HG02610 (cell line): Measurements from ENCODE around the gene TCIRG1.

Experiments used
- ATAC-seq: cut with Tn5 transposase; IDR thresholded peaks from one replicate; pipeline ENCODE4 v1.9.1; 2021; ENCODE audit warnings: mild to moderate bottlenecking, moderate library complexity; ENCODE audit not compliant: unreplicated experiment

The TCIRG1 gene

DNA sequence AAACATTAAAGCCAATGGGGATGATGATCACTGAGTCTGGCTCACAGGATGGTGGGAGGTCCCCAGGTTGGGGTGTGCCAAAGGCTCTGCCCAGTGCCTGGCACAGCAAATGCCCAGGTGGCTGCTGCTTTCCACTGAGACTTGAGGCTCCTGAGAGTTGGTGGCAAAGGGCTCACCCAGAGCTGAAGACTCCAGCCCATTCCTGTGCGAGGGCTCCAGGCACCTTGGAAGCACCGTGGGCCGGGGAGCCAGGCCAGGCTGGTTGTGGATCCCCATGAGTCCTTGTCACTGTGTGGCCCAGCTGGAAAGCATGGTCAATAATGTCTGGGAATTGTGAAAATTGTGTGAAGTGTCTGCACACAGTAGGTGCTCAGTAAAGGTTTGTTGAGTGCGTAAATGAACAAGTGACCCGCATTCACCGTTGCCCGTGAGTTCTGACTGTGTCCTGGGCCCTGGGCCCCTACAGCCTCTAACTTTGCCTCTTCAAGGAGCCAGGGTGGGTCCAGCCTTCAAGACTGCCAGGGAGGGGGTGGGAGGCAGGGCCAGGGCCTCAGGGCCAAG lies 32.1 kb upstream of the TCIRG1 start:
- no peak for ATAC-seq

DNA sequence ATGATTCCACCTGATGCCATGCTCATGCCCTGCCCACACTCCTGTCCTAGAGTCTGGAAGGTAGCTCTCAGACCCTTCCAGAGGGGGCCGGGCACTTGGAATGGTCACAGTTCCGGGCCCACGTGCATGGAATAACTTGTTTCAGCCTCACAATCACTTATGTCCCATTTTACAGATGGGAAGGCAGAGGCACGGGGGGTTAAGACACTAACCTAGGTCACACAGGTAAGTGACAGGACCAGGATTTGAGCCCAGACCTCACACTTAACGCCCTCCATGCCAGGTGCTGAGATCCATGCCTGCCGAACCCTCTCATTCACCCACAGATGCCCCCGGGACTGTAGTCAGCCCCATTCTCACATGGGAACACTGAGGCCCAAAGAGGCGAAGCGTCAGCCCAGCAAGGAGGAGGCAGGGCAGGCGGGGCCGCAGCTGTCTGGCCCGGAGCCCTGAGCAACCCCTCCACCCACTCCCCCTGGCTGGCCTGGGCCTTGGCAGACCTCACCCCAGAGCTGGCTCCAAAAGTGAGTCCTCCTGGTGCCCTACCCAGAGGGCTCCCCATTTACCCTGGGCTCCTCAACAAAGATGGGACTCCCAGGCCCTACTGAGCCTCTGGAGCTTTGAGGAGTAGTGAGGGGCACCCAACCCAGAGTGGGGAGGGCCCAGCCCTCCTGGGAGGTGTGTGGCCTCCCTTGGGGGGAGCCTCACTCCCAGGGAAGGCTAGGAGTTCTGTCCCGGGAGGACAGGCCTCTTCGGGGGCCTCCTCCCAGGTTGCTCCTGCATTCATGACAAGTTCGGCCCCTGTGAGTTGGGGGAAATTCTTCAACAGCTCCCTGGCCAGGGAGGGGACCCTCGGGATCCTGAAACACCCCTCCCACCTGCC lies 31.1 kb upstream of the TCIRG1 start:
- no peak for ATAC-seq

DNA sequence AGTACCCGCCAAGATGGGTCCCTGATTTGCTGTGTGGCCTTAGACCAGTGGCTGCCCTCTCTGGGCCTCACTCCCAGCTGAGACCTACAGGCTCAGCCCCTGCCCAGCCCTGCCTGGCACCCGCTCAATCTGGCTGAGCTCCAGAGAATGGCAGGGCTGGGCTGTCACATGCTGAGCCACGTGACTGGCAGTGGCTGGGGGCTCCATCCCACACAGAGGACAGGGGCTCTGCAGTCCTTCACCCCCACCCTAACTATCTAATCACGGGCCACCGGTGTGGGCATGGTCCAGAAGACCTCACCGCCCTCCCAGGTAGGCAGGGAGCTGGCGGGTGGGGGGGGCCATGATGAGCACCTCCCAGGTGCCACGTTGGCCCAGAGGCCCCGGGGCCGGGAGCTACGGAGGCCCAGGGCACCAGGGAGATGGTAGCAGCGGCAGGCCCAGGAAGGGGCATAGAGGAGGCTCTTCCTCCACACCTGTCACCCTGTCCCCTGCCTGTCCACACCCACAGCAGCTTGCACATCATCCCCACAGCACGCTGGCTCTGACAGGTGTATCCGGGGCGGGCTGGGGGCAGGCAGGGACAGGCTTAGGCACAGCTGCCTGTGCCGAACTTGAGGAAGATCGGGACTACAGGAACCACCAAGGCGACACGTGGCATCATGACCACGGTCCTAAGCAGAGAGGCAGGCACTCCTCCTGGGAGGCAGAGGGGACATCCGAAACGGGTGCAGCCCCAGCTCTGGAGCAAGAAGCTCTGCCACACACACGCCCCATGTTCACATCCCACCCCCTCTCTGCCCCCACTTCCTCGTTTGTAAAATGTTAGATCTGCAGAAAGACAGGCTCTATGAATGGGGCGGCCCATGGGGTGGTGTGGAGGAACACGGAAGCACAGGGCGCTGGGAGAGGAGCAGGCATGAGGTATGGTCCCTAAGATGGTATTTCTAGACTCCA lies 30.2 kb upstream of the TCIRG1 start:
- no peak for ATAC-seq

DNA sequence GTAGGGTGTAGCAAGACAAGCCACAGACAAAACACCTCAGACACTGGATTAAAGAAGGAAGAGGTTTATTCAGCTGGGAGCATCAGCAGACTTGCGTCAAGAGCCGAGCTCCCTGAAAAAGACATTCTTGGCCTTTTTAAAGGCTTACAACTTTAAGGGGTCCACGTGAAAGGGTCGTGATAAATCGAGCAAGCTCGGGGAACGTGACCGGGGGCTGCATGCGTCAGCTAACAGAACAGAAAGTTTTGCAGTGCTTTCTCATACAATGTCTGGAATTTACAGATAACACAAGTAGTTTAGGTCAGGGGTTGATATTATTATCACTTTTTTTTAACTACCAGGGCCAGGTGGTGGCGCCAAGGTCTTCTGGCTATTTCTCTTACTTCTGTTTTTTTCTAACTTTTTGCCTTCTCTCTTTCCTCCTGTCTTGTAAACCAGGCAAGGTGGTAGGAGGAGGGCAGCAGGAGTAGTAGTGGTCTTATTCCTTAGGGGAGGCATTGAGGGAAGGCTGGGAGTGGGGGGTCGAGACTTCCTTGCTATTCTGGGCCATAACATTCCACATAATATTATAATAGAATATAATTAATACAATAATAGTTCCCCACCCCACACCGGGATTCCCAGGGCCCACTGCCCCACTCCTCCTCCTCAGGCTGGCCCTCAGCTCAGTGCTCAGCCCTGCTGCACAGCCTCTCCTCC lies 29.3 kb upstream of the TCIRG1 start:
- no peak for ATAC-seq

DNA sequence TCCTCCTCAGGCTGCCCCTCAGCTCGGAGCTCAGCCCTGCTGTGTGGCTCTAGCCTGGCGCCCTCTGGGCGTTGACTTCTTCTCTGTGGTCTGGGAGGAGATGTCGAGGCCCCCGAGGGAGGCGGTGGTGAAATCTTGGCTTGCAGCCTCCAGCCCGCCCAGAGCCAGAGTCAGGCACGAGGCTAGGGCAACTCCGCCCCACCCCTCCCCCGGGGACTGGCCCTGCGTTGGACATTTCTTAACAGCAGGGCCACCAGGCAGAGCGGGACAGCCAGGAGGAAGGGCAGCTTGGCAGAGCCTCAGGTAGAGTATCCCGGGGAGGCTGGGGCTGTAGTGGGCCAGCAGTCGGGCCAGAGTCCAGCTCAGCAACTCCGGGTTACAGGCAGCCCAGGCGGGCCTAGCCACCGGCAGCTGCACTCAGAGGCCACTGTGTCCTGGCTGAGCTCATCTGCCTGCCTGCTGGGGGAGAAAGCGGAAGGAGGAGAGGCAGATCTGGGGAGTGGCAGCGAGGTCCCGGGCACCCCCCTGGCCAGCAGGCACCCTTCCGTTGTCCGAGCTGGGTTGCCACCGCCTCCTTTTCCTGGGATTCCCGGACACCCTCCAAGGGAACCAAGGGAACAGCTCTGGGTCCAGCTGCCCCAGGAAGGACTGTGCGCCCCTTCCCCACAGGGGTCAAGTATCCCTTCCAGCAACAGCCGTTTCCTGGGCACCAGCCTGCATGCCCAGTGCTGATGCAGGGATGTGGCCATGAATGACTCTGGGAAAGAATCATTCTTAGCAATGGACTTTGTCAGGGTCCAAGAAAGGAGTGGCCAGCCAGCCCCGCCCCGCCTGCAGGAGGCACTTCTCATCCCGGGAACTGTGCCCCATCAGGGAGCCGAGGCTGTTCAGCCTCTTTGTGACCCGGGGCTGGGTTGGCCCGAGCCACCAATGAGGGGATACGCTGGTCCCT lies 28.5 kb upstream of the TCIRG1 start, which contains the start of gene ALDH3B1:
Gene ALDH3B1, plus strand, starts transcription at position 238 of the 952 bp plus-strand sequence. CDS start 4,971 bp downstream, outside the sequence.
- no peak for ATAC-seq

DNA sequence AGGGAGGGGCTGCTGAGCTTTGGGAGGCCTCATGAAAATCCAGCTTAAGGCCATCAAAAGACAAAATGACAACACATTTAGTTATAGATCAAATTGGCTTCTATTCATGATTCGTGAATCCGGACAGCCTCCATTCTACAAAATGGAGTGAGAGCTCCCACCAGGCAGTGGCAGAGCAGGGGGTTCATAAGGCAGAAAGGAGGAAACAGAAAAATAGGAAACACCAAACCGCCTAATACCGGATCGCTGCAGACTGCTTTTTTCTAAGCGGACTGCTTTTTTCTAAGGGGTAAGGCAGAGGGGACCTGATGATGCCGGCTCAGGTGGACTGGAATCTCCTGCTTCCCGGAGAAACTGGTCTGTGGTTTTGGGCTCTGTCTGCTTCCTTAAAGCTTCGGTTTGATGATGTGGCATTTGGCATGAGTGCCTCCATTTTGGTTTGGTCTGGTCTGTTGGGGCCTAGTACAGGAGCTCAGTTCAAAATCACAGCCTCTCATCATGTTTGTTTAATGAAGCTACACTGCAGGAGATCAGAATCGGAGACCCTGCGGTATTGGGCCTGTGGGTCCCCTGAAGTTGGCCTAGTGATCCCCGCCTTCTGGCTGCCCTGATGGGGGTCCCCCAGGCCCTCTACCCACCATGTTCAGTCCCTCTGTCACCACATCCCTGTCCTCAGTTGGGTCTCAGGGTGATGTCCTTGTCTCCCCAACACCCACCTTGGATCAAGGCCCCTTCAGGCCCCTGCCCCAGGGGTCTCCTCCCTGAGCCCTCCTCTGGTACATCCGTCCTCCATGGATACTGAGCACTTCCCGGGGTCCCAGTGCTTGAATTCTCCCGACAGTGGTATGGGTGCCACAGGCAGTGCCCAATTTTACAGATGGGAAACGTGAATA lies 27.5 kb upstream of the TCIRG1 start:
- no peak for ATAC-seq

DNA sequence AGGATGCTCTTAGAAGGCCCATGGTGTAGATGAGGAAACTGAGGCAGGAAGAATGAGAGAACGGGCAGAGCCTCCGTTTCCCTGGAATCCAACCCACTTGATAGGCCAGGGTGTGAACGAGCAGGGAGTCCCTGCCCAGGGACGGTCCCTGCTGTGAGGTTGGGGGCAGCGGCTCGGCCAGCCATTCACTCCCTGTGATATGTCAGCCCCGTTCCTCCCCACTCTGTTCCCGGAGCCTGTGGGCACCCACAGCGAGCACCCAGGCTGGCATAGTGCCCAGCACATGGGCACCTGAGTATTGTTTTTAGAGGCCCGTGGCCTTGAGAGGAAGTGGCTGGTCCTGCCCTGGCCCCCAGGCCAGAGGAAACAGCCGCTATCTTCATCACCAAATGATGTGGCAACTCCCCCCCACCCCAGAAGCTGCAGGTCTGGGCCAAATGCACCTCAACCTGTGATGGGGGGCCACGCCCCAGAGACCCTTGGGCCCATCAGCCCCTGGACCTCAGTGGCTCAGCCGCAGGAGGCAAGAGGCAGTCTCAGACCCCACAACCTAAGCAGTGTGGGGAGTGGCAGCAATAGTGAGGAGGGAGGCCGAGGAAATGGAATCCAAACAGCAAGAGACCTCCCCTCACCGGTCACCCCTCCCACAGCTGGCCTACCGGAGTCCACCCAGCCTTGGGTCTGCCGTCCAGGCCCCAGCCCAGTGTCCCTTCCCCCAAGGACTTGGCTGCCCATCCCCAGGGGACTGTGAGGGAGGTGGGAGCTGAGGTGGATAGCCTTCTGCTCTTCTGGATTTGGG lies 26.6 kb upstream of the TCIRG1 start:
- ATAC-seq, result no peak

DNA sequence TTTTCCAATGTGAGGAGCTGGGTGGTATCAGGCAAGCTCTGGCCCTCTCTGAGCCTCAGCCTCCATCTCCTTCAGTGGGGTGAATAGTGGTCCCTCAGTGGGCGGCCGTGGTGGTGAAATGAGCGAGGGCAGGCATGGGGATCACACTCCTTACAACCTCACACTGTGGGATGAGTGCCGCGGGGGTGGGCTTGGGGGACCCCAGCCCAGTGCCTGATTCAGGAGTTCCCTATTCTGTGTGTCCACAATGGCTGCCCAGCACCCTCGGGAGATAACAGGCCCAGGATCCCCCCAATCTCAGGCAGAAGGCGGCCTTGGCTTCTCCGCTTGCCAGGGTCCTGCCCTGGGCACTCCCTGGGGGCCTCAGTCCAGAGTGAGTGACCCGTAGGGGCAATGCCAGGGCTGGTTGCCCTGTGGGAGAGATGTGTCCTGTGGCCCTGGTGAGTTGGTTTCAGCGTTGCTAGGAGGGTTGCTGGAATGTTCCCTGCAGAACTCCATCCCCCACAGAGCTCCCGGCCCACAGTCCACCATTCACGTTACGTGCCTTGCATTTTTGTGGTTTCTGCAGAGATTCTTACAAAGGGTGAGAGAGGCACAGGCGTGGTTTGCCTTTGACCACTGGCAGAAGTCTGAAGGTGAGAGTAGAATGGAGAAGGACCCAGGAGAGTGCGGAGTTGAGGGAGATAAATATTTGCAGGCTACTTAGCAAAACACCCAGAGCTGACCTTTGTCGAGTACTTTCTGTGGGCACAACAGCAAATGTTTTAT lies 25.8 kb upstream of the TCIRG1 start:
- ATAC-seq, result no peak

DNA sequence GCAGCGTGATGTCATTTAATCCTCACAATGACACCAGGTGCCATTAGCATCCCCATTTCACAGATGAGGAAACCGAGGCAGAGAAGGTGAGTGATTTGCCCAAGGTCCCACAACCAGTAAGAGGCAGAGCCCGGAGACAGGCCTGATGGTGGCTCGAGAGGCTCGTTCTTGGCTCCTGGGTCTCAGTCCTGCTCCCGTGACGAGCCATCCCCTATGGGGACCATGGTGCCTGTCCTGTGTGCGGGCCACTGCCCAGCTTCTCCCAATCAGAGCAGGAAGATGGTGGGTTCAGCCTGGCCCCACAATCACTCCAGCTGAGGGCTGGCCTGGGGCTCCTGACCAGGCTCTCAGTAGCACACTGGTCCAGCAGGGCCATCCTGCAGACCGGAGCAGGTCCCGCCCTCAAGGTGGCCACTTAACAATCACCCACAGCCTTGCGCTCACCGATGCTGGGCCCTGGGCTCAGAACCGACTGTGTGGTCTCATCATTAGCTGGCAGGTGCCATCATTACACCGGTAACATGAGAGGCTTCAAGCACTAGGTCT lies 25.1 kb upstream of the TCIRG1 start:
- no peak for ATAC-seq

DNA sequence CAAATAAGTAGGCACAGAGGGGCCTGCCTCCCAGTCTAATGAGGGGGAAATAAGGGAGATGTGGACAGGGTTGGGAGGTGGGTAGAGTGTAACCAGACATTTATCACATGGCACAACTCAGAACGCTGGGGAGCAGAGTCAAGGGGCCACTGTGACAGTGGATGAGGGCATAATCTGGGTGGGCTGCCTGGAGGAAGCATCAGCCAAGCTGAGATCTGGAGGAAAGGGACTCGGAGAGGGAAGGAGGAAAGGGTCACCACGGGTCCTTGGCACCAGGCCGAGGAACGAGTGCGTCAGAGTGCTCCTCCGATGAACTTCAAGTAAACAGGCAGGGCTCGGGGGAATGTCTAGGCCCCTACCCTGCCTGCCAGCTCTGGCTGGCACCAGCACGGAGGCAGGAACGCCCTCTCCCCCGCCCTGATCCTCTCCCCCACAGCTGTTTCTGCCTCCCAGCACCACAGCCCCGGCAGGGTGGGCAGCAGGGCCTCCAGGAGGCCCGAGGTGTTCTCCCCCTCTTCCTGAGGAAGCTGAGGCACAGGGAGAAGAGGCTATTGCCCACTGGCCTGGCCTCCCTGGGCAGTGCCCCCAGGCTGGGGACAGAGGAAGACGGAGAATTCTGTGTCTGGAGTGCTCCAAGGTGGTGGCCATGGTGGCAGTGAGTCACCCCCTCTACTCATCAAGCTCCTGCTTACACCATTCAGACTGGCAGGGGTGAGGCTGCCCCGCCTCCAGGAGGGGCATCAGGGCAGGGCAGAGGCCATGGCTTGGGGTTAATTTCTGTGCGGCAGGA lies 24.5 kb upstream of the TCIRG1 start:
- no peak for ATAC-seq

DNA sequence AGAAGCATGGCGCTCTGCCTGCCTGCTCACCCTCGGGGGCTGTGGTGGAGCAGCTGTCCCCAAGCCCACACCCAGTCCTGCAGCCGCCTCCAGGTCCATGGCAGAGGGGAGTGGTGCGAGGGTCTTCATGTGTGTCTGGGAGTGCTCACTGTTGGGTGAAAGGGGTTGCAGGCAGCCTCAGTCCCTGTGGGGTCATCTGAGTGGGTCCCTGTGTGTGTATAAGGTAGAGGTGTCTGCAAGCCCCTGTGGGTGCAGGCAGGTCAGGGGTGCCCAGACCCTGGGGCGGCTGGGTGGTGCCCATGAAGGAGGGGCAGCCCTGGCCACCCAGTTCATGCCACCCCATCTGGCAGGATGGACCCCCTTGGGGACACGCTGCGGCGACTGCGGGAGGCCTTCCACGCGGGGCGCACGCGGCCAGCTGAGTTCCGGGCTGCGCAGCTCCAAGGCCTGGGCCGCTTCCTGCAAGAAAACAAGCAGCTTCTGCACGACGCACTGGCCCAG lies 23.8 kb upstream of the TCIRG1 start:
- no peak for ATAC-seq

DNA sequence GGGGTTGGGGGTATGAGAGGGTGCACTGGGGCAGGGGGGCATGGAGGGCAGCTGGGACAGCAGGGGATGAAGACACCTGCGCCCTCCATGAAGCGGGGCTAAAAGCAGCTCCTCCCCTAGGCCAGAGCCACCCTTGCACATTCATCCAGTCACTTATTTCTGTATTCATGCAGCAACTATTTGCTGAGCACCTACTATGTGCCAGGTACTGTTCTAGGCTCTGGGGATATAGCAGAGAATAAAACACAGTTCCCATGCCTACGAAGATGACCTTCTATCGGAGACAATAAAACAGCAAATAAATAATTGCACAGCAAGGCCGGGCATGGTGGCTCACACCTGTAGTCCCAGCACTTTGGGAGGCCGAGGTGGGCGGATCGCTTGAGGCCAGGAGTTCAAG lies 23.4 kb upstream of the TCIRG1 start:
- no peak for ATAC-seq

DNA sequence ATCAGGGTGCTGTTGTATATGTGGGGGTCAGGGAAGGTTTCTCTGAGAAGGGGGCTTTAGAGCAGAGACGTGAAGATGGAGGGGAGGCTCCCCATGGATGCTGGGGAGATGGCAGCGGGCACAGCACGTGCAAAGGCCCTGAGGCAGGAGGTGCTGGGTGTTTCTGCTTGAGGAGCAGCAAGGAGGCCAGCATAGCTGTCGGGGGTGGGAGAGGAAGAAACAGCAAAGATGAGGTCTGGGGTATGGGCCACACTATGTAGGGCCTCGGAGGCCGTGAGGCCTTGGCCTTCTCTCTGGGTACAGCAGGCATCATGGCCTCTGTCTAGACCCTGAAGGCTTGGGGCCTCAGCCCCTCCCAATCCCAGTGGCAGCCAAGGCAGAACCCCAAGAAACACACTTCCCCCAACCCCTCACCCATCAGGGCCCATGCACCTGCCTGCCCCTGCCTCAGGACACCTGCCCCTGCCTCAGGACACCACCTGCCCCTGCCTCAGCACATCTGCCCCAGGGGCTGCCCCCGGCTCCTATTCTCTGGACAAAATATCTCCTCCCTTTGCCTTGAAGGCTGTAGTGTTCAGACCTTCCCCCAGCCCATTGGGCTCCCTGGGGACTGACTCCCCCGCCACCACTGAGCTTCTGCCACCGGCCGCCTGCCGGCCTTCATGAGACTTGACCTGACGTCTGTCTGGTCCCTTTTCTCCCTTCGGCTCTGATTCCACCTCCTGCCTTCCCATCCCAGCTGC lies 22.5 kb upstream of the TCIRG1 start:
- ATAC-seq, result no peak

DNA sequence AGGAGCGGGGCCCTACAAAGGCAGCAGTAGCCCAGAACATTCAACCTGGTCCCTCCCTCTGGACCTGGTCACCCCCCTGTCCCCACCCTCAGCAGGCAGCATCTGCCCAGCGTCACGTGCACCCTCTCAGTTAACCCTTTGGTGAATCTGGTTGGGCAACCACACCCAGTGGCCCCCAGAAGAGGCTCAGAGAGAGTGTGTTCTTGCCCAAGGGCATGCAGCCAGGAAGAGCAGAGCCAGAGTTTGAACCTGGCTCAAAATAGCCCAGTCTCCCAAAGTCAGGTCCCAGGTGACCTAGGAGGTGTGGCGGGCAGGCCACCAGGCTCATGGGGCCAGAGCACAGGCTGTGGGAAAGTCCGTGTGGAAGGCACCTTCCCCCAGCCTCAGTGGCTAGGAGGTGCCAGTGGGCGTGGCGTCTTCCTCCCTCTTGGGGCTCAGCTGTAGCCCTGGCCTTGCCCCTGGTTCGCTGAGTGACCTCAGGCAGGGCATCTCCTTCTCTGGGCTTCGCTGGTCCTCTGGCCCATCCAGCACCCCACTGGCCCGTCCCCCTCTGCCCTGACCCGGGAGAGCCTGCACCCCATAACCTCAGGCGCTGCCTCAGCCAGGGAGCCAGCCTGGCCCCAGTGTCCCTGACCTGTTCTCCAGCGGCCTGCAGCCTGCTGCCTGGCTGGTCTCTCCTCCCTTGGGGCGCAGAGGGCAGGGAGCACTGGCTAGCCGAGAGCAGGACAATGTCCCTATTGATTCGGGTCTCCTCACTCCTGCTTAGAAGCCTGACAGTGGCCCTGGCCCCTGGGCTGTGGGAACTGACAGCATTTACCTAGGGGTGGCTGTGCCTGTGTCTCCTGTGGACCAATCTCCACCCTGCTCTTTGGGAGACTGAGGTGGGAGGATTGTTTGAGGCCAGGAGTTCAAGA lies 21.7 kb upstream of the TCIRG1 start:
- ATAC-seq, result no peak
